BE2C (cell line): ENCODE measurements around the gene DIP2C.

Experiments used
- DNase-seq: peaks from one replicate; pipeline ENCODE4 v3.0.0-alpha.2; 2020
- H3K27me3 ChIP-seq: fragments of 250-450 bp; sonication (Bioruptor Pico); 2 replicates; pipeline ENCODE4 v1.5.1; 2020; ENCODE audit warnings: mild to moderate bottlenecking
- H3K36me3 ChIP-seq: fragments of 250-450 bp; sonication (Bioruptor Pico); 2 replicates; pipeline ENCODE4 v1.5.1; 2020; ENCODE audit warnings: mild to moderate bottlenecking
- H3K4me1 ChIP-seq: fragments of 250-450 bp; sonication (Bioruptor Pico); 2 replicates; pipeline ENCODE4 v1.5.1; 2020
- H3K4me3 ChIP-seq: 2 replicates; pipeline ENCODE4 v1.5.1; 2011; ENCODE audit warnings: low read depth, low read length
- H3K9me3 ChIP-seq: fragments of 250-450 bp; sonication (Bioruptor Pico); 2 replicates; pipeline ENCODE4 v1.5.1; 2020
- CTCF ChIP-seq: IDR thresholded peaks from 2 replicates; pipeline ENCODE4 v1.5.1; 2012; ENCODE audit warnings: mild to moderate bottlenecking, low read depth, low read length

Gene DIP2C

DNA sequence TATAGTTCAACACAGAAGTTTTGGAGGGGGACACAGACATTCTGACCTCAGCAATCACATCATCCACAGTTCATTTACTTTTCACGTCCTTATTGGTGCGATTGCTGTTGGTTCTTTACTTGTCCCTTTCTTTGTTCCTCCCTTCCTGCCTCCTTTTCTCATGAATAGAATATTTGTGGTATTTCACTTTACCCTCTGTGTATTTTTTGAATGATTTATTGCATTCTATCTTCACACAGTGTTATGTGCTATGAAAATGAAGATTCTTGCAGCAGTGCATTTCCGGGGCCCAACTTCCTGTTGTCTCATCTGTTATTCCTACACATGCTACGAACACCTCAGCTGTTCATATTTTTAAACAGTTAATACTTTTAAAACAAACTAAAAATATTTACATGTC is 374.6 kb downstream of the DIP2C start:
- DNase-seq, result no peak
- no peak overlapping the region for H3K4me3 ChIP-seq
- no peaks in the 10 kb centered on the region; the same call in 1 of the 2 replicates for H3K36me3 ChIP-seq
- no peaks in the 10 kb centered on the region for H3K27me3 ChIP-seq
- no peak for TF ChIP-seq CTCF
- no peaks in the 10 kb centered on the region for H3K9me3 ChIP-seq
- H3K4me1 ChIP-seq, result no peaks in the 10 kb centered on the region

DNA sequence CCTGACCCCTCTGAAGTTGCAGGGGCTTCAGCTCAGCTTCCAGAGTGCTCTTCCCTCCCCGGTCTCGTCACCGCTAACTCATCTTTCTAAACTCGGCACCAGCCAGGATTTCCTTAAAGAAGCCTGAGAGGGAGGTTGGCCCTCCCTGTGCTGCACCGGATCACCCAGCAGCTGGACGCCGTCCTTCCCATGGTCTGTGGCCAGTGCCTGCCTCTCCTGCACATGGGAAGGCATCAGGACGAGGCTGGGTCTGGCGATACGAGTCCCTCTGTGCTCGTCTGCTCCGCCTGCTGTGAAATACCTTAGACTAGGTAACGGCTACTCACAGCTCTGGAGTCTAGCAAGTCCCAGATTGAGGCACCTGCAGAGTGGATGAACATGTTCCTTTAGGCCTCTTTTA is 375.1 kb downstream of the DIP2C start:
- no peaks in the 10 kb centered on the region for H3K9me3 ChIP-seq
- H3K4me1 ChIP-seq, result no peaks in the 10 kb centered on the region
- no peak for DNase-seq
- H3K27me3 ChIP-seq, result no peaks in the 10 kb centered on the region
- H3K36me3 ChIP-seq, result no peaks in the 10 kb centered on the region; the same call in 1 of the 2 replicates
- H3K4me3 ChIP-seq, result no peak overlapping the region
- TF ChIP-seq CTCF, result no peak

- H3K27me3 ChIP-seq, result no peaks in the 10 kb centered on the region
- H3K36me3 ChIP-seq, result no peaks in the 10 kb centered on the region
- no peak for TF ChIP-seq CTCF
- no peaks in the 10 kb centered on the region for H3K9me3 ChIP-seq
- H3K4me1 ChIP-seq, result no peaks in the 10 kb centered on the region
- no peak overlapping the region for H3K4me3 ChIP-seq
- DNase-seq, result no peak
Observed at GRCh38 chr10:311901-312665, 377.4 kb downstream of the DIP2C start.

DNA sequence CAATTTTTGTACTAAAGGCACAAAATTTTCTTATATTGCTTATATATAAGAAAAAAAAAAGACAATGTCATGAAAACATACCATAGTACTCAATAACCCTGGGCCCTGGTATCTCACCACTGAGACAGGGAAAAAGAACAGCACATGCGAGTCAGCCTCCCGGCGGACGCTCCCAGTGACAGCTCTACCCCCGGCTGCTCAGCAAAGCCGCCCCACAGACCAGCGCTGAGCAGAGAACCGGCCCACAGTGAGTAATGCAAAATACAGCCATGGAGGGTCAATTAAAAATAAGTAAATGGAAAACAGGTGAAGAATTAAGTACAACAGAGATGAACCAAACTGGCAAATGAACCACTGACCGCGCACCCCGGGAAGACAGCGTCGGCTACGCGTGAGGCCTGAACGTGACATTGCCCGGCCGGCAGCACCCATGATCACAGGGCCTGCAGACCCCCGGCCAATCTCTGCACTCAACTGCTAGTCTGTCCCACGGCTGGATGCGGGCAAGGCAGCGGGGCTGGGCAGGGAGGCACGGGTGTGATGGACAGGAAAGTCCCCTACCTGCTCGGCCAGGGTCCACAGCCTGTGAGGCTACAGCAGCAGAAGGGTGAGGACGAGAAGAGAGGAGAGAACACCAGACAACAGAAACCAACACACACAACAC is 378.4 kb downstream of the DIP2C start:
- no peak for DNase-seq
- Histone ChIP-seq H3K9me3 (no peaks in the 10 kb centered on the region), H3K36me3 (no peaks in the 10 kb centered on the region), H3K27me3 (no peaks in the 10 kb centered on the region), H3K4me3 (no peak overlapping the region), H3K4me1 (no peaks in the 10 kb centered on the region; the same call in 1 of the 2 replicates)
- no peak for TF ChIP-seq CTCF

GRCh38 chr10:310371-310770 is 379.1 kb downstream of the DIP2C start:
- Histone ChIP-seq H3K4me3 (no peak overlapping the region), H3K36me3 (no peaks in the 10 kb centered on the region), H3K9me3 (no peaks in the 10 kb centered on the region), H3K27me3 (no peaks in the 10 kb centered on the region), H3K4me1 (no peaks in the 10 kb centered on the region; the same call in 1 of the 2 replicates)
- no peak for DNase-seq
- no peak for TF ChIP-seq CTCF

DNA sequence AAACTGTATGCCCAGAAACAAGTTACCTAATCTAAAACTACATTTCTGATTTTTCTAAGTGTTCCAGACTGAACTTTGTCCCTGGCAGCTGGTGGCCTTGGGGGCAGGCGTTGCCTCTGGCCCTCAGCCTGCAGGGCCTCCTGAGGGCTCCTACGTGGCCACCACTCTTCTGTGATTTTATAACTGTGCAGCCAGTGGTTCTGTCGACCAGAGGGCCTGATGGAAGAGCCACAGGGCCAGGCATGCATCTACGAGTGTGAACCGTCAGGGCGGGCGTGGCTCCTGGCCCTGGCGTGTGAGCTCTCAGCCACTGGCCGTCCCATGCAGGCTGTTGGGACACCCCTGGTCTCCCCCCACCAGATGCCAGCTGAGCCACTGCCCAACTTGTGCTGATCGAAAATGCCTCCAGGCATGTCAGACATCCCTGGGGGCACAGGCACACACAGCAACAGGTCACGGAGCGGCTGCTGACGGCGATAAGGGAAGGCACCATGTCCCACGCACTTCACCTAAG is 380.8 kb downstream of the DIP2C start:
- no peak for TF ChIP-seq CTCF
- H3K4me1 ChIP-seq, result no peaks in the 10 kb centered on the region; the same call in 1 of the 2 replicates
- no peaks in the 10 kb centered on the region for H3K27me3 ChIP-seq
- no peaks in the 10 kb centered on the region for H3K9me3 ChIP-seq
- no peak for DNase-seq
- H3K36me3 ChIP-seq, result no peaks in the 10 kb centered on the region
- H3K4me3 ChIP-seq, result no peak overlapping the region
